Measurements from ENCODE around the gene OR5M3.

OR5M3 gene

GRCh38 chr11:56473252-56473651 is at the start of gene OR5M3:
OR5M3 (minus strand) TSS chr11:56473352; CDS start chr11:56470497, 2,855 bp downstream.
- DNase-seq: no peak

DNA sequence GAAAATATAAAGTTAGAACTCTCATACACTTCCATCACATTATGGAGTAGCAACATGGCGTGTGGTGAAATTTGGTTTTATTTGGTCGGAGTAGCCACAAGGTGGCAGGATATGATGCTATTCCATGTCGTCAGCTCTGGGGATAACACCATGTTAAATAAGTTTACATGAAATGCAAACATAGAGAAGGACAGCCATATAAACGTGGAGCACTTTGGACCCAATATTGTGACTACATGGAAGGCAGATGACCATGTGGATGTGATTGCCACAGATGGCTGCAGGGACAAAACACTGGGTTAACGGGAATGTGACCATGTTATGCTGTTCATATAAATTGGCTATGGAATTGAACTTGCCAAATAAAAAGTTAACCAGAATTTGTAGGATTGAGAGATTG is 48.9 kb upstream of the OR5M3 start:
- DNase-seq: no peak

- no peak for DNase-seq
Observed at GRCh38 chr11:56513280-56513679, 40.1 kb upstream of the OR5M3 start.

GRCh38 chr11:56509439-56509838 is 36.3 kb upstream of the OR5M3 start:
- no peak for DNase-seq

- no peak for DNase-seq
Observed at GRCh38 chr11:56497010-56497409, 23.9 kb upstream of the OR5M3 start.

DNA sequence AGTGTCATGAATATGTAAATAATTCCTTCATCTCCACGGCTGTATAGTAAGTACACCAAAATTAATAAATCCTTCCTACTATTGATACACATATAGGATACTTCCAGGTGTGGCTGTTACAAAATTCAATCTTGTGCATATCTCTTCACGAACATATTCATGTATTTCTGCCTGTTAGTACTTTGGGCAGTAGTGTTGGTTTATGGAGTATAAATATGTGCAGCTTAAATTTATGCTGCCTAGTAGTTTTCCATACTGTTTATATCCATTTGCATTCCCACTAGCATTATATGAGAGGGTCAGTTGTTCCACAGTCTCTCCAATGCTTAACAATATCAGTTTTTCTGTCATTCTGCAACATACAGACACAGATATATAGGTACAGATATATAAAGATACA is 22.0 kb upstream of the OR5M3 start:
- no peak for DNase-seq

DNA sequence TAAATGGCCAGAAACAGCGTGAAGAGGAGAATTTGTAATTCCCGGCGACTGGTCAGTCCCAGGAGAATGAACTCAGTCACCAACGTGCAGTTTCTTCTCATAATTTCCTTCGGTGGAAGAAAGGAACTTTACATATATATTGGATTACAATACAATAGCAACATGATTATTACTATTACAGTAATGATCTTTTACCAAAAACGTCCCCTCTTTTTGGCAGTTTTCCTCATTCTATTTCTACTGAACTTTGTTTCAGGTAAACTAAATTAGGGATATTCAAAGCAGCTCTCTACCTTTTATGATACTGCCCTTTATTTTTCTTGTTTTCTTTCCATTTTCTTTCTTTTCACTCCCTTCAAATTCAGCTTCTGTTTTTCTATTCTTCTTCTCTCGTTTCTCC is 18.1 kb upstream of the OR5M3 start, which contains the start of gene OR5M8:
Gene OR5M8, minus strand, starts transcription at position 101 of the 400 bp plus-strand sequence. Its CDS starts 0 bp downstream, at position 101.
- no peak for DNase-seq

GRCh38 chr11:56486801-56487200 is 13.6 kb upstream of the OR5M3 start:
- no peak for DNase-seq

DNA sequence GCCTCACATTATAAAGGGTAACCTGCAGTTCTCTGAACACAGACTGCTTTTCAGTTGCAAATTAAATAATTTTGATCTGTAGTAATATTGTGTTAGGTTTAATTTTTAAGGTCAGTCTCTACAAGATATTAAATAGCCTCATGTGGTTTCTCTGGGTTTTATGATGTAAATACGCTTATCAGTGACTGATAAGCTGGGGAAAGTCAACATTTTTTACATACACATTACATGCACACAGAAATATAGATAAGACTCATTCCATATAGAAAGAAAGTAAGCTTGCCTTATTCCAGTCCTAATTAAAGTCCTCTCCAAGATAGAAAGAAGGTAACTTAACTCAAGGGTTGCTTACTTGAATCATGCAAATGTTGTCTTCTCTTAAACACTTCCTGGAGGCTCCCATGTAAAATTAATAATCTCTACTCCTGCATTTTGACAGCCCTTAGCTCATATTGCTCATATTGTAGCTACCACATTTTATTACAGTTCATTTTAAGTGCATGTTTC is 1.6 kb upstream of the OR5M3 start:
- DNase-seq: no peak

GRCh38 chr11:56457076-56457475 is 16.1 kb downstream of the OR5M3 start:
- no peak for DNase-seq

GRCh38 chr11:56453521-56453920 is 19.6 kb downstream of the OR5M3 start:
- DNase-seq: no peak
